ENCODE data around the gene MUC6. TPM values are rescaled to one million over a fixed set of nuclear protein-coding genes. Genes with fewer than 3 reads are reported as not detected.

MUC6 gene
- total RNA-seq, 1 experiment from 2014 or later: not detected

DNA sequence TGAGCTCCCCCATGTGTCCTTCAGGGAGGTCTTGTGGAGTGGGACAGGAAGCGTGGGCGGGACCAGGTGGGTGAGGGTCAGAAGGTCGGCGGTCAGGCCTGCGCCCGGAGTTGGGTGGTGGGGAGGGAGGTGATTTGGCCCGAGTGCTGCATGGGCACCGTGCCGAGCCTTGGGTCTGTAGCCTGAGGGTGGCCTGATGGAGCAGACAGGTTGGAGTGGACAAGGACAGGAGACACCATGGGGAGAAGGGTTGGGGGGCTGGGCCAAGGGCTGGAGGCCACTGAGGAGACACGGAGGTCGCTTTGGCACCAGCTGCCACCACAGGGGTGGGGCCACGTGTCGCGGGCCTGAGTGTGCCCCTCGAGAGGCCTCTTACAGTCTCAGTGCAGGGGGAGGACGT, 57.7 kb downstream of the MUC6 start:
- TF ChIP-seq EZH2 (IDR thresholded peaks at IDR 0.05; ENCODE audit: borderline replicate concordance, low read depth, low read length, poor library complexity, severe bottlenecking): no peak
- TF ChIP-seq, protein P1, sequence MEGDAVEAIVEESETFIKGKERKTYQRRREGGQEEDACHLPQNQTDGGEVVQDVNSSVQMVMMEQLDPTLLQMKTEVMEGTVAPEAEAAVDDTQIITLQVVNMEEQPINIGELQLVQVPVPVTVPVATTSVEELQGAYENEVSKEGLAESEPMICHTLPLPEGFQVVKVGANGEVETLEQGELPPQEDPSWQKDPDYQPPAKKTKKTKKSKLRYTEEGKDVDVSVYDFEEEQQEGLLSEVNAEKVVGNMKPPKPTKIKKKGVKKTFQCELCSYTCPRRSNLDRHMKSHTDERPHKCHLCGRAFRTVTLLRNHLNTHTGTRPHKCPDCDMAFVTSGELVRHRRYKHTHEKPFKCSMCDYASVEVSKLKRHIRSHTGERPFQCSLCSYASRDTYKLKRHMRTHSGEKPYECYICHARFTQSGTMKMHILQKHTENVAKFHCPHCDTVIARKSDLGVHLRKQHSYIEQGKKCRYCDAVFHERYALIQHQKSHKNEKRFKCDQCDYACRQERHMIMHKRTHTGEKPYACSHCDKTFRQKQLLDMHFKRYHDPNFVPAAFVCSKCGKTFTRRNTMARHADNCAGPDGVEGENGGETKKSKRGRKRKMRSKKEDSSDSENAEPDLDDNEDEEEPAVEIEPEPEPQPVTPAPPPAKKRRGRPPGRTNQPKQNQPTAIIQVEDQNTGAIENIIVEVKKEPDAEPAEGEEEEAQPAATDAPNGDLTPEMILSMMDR (conservative IDR thresholded peaks at IDR 0.05; ENCODE audit: low read depth, low read length): no peak
- intact Hi-C loops (cut with micrococcal nuclease; ENCODE audit: unreplicated experiment): loop anchor here (10.0 kb wide), 1 partner anchor 124 kb away; no protein-coding TSS in a partner anchor
- POLR2A ChIA-PET (ENCODE audit: low non-redundant PET): no interaction called here
- H3K27ac ChIP-seq (ENCODE audit: low read depth, low read length, poor library complexity, severe bottlenecking): no peak overlapping the region
- no peak overlapping the region for H3K4me3 ChIP-seq (ENCODE audit: low read depth, low read length, poor library complexity, severe bottlenecking)
- CTCF ChIA-PET: no interaction called here
- H3K4me1 ChIP-seq (ENCODE audit: insufficient read depth, low read length, poor library complexity, severe bottlenecking): no peaks in the 10 kb centered on the region
- no peak for DNase-seq (ENCODE audit: low spot score)
- no TSS peak for BruUV-seq (replicated peaks)
- peaks cover 6% of the 10 kb centered on the region for H3K36me3 ChIP-seq (ENCODE audit: insufficient read depth, low read length, poor library complexity, severe bottlenecking)
- H3K27me3 ChIP-seq (replicated peaks; ENCODE audit: insufficient read depth, low read depth, low read length, poor library complexity): no peaks in the 10 kb centered on the region
- H3K9me3 ChIP-seq (ENCODE audit: low read depth, low read length, poor library complexity, severe bottlenecking): no peaks in the 10 kb centered on the region

- no peak for TF ChIP-seq EZH2 (IDR thresholded peaks at IDR 0.05; ENCODE audit: borderline replicate concordance, low read depth, low read length, poor library complexity, severe bottlenecking)
- TF ChIP-seq, protein P1 (conservative IDR thresholded peaks at IDR 0.05; ENCODE audit: low read depth, low read length): no peak
- no TSS peak for BruUV-seq (replicated peaks)
- H3K36me3 ChIP-seq (ENCODE audit: insufficient read depth, low read length, poor library complexity, severe bottlenecking): peaks cover 8% of the 10 kb centered on the region
- POLR2A ChIA-PET (ENCODE audit: low non-redundant PET): no interaction called here
- no peak overlapping the region for H3K4me3 ChIP-seq (ENCODE audit: low read depth, low read length, poor library complexity, severe bottlenecking)
- CTCF ChIA-PET: no interaction called here
- no peaks in the 10 kb centered on the region for H3K9me3 ChIP-seq (ENCODE audit: low read depth, low read length, poor library complexity, severe bottlenecking)
- DNase-seq (ENCODE audit: low spot score): no peak
- H3K27ac ChIP-seq (ENCODE audit: low read depth, low read length, poor library complexity, severe bottlenecking): no peak overlapping the region
- intact Hi-C loops (cut with micrococcal nuclease; ENCODE audit: unreplicated experiment): loop anchor here (10.0 kb wide), 1 partner anchor 123 kb away; no protein-coding TSS in a partner anchor
- H3K27me3 ChIP-seq (replicated peaks; ENCODE audit: insufficient read depth, low read depth, low read length, poor library complexity): no peaks in the 10 kb centered on the region
- no peaks in the 10 kb centered on the region for H3K4me1 ChIP-seq (ENCODE audit: insufficient read depth, low read length, poor library complexity, severe bottlenecking)
Observed at GRCh38 chr11:977830-978720, 58.4 kb downstream of the MUC6 start.

- intact Hi-C loops (cut with micrococcal nuclease; ENCODE audit: unreplicated experiment): loop anchor here (10.0 kb wide), 1 partner anchor 122 kb away; no protein-coding TSS in a partner anchor
Observed at GRCh38 chr11:976431-977160, 59.9 kb downstream of the MUC6 start.

More at GRCh38 chr11:976431-977160, 59.9 kb downstream of the MUC6 start:
- TF ChIP-seq, protein P1 (conservative IDR thresholded peaks at IDR 0.05; ENCODE audit: low read depth, low read length): no peak
- TF ChIP-seq EZH2 (IDR thresholded peaks at IDR 0.05; ENCODE audit: borderline replicate concordance, low read depth, low read length, poor library complexity, severe bottlenecking): no peak
- Histone ChIP-seq H3K4me3 (ENCODE audit: low read depth, low read length, poor library complexity, severe bottlenecking) (no peak overlapping the region), H3K27ac (ENCODE audit: low read depth, low read length, poor library complexity, severe bottlenecking) (no peak overlapping the region), H3K4me1 (ENCODE audit: insufficient read depth, low read length, poor library complexity, severe bottlenecking) (no peaks in the 10 kb centered on the region), H3K27me3 (replicated peaks; ENCODE audit: insufficient read depth, low read depth, low read length, poor library complexity) (no peaks in the 10 kb centered on the region), H3K9me3 (ENCODE audit: low read depth, low read length, poor library complexity, severe bottlenecking) (no peaks in the 10 kb centered on the region), H3K36me3 (ENCODE audit: insufficient read depth, low read length, poor library complexity, severe bottlenecking) (peaks cover 20% of the 10 kb centered on the region)
- ChIA-PET POLR2A (ENCODE audit: low non-redundant PET) (no interaction called here), CTCF (interaction anchor here (0.6 kb wide), 1 partner anchor 44 kb away, joined by 3 read pairs; no protein-coding TSS in a partner anchor)
- DNase-seq (ENCODE audit: low spot score): no peak
- no TSS peak for BruUV-seq (replicated peaks)
